SJCRH30 (cell line): ENCODE results near the gene STMN1. TPM values are rescaled to one million over a fixed set of nuclear protein-coding genes. Genes with fewer than 3 reads are reported as not detected.
"Not testable (repeated sequence)": the region's sequence is repeated elsewhere in the genome, so short reads cannot be mapped to it uniquely, and the experiment has no call there.

ENCODE experiments used
- DNase-seq, 2 experiments: peaks; one replicate each; pipeline ENCODE4 v3.0.0-alpha.2; 2015 to 2020
- H3K27ac ChIP-seq: fragments of 250-450 bp; sonication (Bioruptor Pico); 2 replicates; pipeline ENCODE4 v1.5.1; 2020; ENCODE audit warnings: mild to moderate bottlenecking, moderate library complexity
- H3K27me3 ChIP-seq: fragments of 250-450 bp; sonication (Bioruptor Pico); 2 replicates; pipeline ENCODE4 v1.5.1; 2020; ENCODE audit warnings: mild to moderate bottlenecking, moderate library complexity
- H3K36me3 ChIP-seq: fragments of 250-450 bp; sonication (Bioruptor Pico); 2 replicates; pipeline ENCODE4 v1.5.1; 2020; ENCODE audit warnings: mild to moderate bottlenecking, moderate library complexity
- H3K4me1 ChIP-seq: fragments of 250-450 bp; sonication (Bioruptor Pico); 2 replicates; pipeline ENCODE4 v1.5.1; 2020; ENCODE audit warnings: mild to moderate bottlenecking, moderate library complexity
- H3K4me3 ChIP-seq: fragments of 250-450 bp; sonication (Bioruptor Pico); 2 replicates; pipeline ENCODE4 v1.5.1; 2020; ENCODE audit warnings: mild to moderate bottlenecking, moderate library complexity
- H3K9me3 ChIP-seq: fragments of 250-450 bp; sonication (Bioruptor Pico); replicated peaks from 2 replicates; pipeline ENCODE4 v1.5.1; 2020; ENCODE audit warnings: mild to moderate bottlenecking, moderate library complexity
- total RNA-seq: library from RNA; depleted of rRNA; stranded (reverse); fragments of >200 nt; shearing (Covaris generic); gene quantifications from 2 replicates; pipeline ENCODE4 v1.2.3, GENCODE V29; 2014; rRNA removed

The STMN1 gene
- total RNA-seq: 1,028 and 1,091 TPM in 2 replicates

DNA sequence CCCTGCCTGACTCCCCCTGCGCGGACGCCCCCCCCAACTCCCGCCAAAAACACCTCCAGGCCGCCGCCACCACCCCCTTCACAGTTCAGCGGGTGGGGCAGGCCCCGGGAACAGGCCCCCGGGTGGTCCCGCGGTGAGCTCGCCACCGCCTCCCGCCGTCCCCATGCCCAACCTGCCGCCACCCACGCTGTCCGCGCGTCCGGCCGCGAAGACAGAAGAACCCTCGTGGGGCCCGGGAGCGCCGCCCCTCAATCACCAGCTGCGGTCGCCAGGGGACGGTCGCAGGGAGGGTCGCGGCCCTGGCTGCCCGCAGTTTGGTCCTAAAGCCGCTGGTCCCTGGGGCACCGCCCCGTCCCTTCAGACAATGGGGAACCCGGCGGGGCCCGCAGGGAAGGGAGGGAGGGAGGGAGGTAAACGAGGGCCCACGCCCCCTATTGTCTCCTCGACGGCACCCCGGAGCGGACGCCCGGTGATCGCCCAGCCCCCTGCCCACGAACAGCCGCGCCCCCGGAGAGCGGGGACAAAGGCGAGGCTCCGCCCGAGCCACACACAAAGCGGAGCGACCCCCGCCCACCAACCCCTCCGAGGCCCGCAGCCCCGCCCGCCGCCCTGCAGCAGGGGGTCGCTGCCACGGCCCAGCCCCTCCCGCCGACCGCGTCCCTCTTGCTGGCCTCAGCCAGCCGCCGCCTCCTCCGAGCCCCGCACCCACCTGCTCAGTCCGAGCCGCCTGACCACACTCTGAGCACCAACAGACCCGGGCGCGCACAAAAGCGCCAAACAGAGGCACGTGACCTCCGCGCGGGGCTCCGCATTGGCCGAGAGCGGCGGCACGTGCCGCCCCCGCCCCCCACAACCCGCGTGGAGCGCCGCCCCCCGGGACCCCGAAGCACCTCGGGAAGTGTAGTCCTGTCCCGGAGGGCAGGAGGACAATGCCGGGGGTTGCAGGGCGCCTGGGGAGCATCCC, at the start of gene STMN1:
STMN1 (minus strand) TSS at position 740 of the 964 bp plus-strand sequence. CDS start 1,743 bp downstream, outside the sequence.
- Histone ChIP-seq H3K27me3 (no peaks in the 10 kb centered on the region), H3K36me3 (peaks cover 45% of the 10 kb centered on the region), H3K4me3 (peak within 1 kb of the TSS; percentile 100), H3K4me1 (peaks cover 25% of the 10 kb centered on the region), H3K27ac (peak within 1 kb of the TSS; percentile 99), H3K9me3 (no peaks in the 10 kb centered on the region)
- DNase-seq: peak; percentile 98

GRCh38 chr1:25955553-25955952, 49.3 kb upstream of the STMN1 start:
- H3K27ac ChIP-seq: no peak overlapping the region

DNA sequence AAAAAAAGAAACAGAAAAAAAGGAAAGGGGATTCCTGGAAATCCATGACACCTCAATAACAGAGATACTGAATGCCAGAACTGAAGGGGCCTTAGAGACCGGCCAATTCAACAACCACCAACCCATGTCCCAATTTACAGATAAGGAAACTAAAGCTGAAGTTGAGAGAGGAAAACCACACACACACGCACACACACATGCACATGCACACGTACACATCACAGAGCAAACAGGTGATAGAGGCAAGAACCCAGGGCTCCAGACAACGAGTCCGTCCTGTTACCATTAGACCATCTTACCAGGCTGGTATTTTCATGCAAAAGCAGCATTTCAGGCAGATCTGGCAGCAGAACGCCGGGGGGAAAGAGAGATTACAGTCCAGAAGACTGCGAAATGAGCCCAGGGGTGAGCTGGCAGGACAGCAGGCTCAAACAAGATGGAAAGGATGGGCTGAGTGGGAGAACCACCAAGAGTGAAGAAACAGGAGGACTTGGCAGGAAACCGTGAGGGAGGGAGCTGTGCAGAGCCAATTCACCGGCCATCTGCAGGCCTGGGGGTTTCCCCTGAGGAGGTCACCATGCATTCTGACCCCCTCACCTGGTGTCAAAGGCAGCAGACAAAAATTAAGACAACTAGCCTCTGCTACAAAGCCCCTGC, 48.2 kb upstream of the STMN1 start:
- H3K4me3 ChIP-seq: no peak overlapping the region

More at GRCh38 chr1:25955553-25955952, 49.3 kb upstream of the STMN1 start:
- H3K4me3 ChIP-seq: no peak overlapping the region
- H3K9me3 ChIP-seq: no peaks in the 10 kb centered on the region
- no peaks in the 10 kb centered on the region for H3K27me3 ChIP-seq
- DNase-seq: no peak
- H3K36me3 ChIP-seq: no peaks in the 10 kb centered on the region
- peaks cover 16% of the 10 kb centered on the region for H3K4me1 ChIP-seq

GRCh38 chr1:25952841-25953401, 46.7 kb upstream of the STMN1 start:
- no peak overlapping the region for H3K27ac ChIP-seq
- peak; percentile 82 to 90 for DNase-seq

More for the DNA sequence above, 48.2 kb upstream of the STMN1 start:
- no peaks in the 10 kb centered on the region for H3K27me3 ChIP-seq
- no peaks in the 10 kb centered on the region; the same call in 1 of the 2 replicates for H3K9me3 ChIP-seq
- DNase-seq: no peak
- H3K27ac ChIP-seq: no peak overlapping the region
- H3K36me3 ChIP-seq: no peaks in the 10 kb centered on the region
- H3K4me1 ChIP-seq: peaks cover 16% of the 10 kb centered on the region

GRCh38 chr1:25948641-25949040, 42.4 kb upstream of the STMN1 start:
- Histone ChIP-seq H3K27me3 (no peaks in the 10 kb centered on the region), H3K36me3 (no peaks in the 10 kb centered on the region)

More at GRCh38 chr1:25952841-25953401, 46.7 kb upstream of the STMN1 start:
- Histone ChIP-seq H3K4me1 (peaks cover 16% of the 10 kb centered on the region), H3K9me3 (no peaks in the 10 kb centered on the region; the same call in 1 of the 2 replicates), H3K27me3 (no peaks in the 10 kb centered on the region), H3K36me3 (no peaks in the 10 kb centered on the region), H3K4me3 (no peak overlapping the region)

DNA sequence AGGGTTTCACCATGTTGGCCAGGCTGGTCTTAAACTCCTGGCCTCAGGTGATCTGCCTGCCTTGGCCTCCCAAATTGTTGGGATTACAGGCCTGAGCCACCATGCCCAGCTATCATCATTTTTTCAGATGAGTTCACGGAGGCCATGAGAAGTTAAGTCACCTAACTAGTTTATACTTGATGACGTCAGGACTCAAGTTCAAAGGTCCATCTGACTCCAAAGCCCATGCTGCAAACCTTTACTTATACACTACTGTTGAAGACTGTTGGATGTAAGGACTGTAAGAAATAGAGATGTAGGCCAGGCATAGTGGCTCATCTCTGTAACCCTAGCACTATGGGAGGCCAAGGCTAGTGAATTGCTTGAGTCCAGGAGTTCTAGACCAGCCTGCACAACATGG, 40.8 kb upstream of the STMN1 start:
- Histone ChIP-seq H3K27me3 (no peaks in the 10 kb centered on the region), H3K4me3 (no peak overlapping the region), H3K4me1 (no peaks in the 10 kb centered on the region; the same call in 1 of the 2 replicates), H3K36me3 (no peaks in the 10 kb centered on the region), H3K9me3 (peaks cover 4% of the 10 kb centered on the region), H3K27ac (no peak overlapping the region)
- DNase-seq: no peak

More at GRCh38 chr1:25948641-25949040, 42.4 kb upstream of the STMN1 start:
- H3K4me1 ChIP-seq: peaks cover 14% of the 10 kb centered on the region
- no peak overlapping the region for H3K27ac ChIP-seq
- no peak for DNase-seq
- no peaks in the 10 kb centered on the region; the same call in 1 of the 2 replicates for H3K9me3 ChIP-seq
- H3K4me3 ChIP-seq: no peak overlapping the region

DNA sequence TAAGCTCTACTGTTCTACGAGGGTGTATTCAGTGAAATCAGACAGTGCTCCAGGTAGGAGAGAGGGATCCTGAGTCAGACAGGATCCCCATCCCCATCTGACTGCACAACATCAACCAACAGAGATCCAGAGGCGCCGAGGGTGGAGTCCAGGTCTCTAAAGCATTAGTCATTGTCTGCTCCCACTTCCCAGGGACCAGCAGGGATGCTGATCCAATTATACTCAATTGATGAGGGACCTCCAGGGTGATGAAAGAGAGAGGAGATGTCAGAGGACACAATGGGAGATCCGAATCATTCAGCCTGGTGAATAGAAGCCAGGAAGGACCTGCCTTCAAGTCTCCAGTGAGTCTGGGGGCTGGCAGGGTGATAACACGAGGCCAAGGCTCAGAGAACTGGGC, 39.5 kb upstream of the STMN1 start:
- H3K36me3 ChIP-seq: no peaks in the 10 kb centered on the region
- H3K4me3 ChIP-seq: no peak overlapping the region
- H3K27ac ChIP-seq: no peak overlapping the region
- no peaks in the 10 kb centered on the region for H3K27me3 ChIP-seq
- no peak for DNase-seq
- H3K9me3 ChIP-seq: peaks cover 4% of the 10 kb centered on the region
- no peaks in the 10 kb centered on the region for H3K4me1 ChIP-seq

GRCh38 chr1:25944986-25945385, 38.8 kb upstream of the STMN1 start:
- peaks cover 4% of the 10 kb centered on the region for H3K9me3 ChIP-seq
- H3K36me3 ChIP-seq: no peaks in the 10 kb centered on the region
- DNase-seq: no peak
- no peaks in the 10 kb centered on the region for H3K4me1 ChIP-seq
- no peaks in the 10 kb centered on the region for H3K27me3 ChIP-seq
- H3K4me3 ChIP-seq: no peak overlapping the region
- H3K27ac ChIP-seq: no peak overlapping the region

DNA sequence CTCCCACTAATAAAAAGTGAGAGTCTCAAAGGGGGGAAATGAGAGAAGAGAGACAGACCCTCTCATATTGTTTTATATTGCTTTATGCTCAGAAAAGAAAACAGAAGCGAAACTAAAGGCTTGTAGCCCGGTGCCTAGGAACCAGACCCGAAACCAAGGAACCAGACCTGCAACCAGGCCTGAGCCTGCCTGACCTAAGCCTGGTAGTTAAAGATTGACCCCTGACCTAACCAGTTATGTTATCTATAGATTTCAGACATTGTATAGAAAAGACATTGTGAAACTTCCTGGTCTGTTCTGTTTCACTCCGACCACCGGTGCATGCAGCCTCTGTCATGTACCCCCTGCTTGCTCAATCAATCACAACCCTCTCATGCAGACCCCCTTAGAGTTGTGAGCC, 37.3 kb upstream of the STMN1 start:
- not testable (repeated sequence) for H3K4me3 ChIP-seq, H3K27me3 ChIP-seq, H3K27ac ChIP-seq, H3K36me3 ChIP-seq, H3K4me1 ChIP-seq, H3K9me3 ChIP-seq, DNase-seq

GRCh38 chr1:25936947-25937346, 30.7 kb upstream of the STMN1 start:
- Histone ChIP-seq H3K27me3 (no peaks in the 10 kb centered on the region; the same call in 1 of the 2 replicates), H3K27ac (no peak overlapping the region), H3K4me1 (peaks cover 10% of the 10 kb centered on the region), H3K4me3 (no peak overlapping the region), H3K36me3 (no peaks in the 10 kb centered on the region), H3K9me3 (no peaks in the 10 kb centered on the region)
- peak in 1 of 2 experiments; percentile 59 for DNase-seq

DNA sequence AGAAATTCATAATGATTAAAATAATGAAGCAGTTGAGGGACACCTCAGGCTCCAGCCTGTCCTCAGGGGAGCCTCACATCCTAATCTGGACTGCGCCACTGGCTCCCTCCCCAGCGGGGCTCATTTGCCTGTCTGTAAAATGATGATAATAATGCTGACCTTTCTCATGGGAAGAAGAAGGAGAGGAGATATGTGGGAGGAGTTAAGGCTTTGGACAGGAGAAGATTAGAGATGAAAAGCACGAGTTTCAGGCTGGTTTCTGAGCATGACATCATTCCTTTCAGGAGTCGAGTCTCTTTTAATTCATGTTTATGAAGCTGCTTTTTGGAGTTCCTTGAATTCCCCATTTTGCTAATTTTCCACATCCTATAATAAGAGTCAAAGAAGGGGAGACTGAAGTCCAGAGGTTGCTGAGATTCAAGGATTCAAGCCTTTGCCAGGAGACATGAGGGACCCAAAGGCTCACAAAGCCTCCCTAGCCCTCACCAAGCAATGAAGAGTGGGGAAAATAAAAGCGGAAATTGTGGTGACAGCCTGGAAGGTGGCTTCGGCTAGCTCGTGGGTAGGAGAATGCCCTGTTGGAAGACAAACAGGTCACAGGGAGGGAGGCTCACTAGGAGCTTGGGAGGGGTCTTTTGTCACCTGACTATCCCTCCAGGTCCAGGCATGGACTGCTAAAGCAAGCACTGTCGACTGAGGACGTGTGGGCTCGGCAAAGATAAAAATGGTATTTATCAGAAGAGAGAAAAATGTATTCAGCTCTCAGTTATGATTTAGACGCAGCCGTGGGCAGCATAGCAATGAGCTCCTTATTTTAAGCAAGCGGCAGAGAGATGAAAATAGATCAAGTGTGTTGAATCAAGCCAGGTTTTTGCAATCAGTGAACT, 27.5 kb upstream of the STMN1 start:
- no peaks in the 10 kb centered on the region for H3K36me3 ChIP-seq
- no peak overlapping the region for H3K27ac ChIP-seq
- H3K9me3 ChIP-seq: no peaks in the 10 kb centered on the region
- peaks cover 10% of the 10 kb centered on the region for H3K4me1 ChIP-seq
- DNase-seq: no peak
- no peaks in the 10 kb centered on the region; the same call in 1 of the 2 replicates for H3K27me3 ChIP-seq
- no peak overlapping the region for H3K4me3 ChIP-seq

GRCh38 chr1:25932811-25933400, 26.7 kb upstream of the STMN1 start:
- not testable (repeated sequence) for H3K4me3 ChIP-seq, H3K9me3 ChIP-seq, H3K27me3 ChIP-seq, DNase-seq, H3K36me3 ChIP-seq, H3K27ac ChIP-seq
- H3K4me1 ChIP-seq: peaks cover 12% of the 10 kb centered on the region

DNA sequence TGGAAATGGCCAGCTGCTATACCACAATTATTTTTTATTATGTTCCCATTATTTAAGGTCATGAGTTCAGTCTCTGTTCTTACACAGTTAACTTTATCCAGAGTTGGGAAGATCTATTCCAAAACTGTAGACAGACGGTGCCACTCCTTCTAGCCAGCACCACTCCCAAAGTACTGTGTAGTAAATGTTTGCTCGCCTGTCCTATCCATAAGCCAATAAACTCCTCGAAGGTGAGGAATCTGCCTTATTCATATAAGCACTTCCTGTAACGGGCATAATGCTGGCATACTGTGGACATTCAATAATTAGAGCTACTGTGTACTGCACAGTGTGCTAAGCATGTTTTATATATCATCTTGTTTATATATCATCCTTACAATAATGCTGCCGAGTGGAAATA, 26.1 kb upstream of the STMN1 start:
- Histone ChIP-seq H3K27ac (no peak overlapping the region), H3K9me3 (no peaks in the 10 kb centered on the region), H3K4me1 (peaks cover 16% of the 10 kb centered on the region), H3K36me3 (no peaks in the 10 kb centered on the region), H3K27me3 (no peaks in the 10 kb centered on the region; the same call in 1 of the 2 replicates), H3K4me3 (no peak overlapping the region)
- DNase-seq: no peak
